GM08714 (cell line): ENCODE results near the gene GPR55.
"Not testable (repeated sequence)": the region's sequence is repeated elsewhere in the genome, so short reads cannot be mapped to it uniquely, and the experiment has no call there.

Experiments used
- H3K4me3 ChIP-seq: fragments of 200-500 bp; sonication (Bioruptor generic); 2 replicates; pipeline ENCODE4 v1.5.1; 2014; ENCODE audit warnings: mild to moderate bottlenecking, low read length, inconsistent platforms
- ZNF274 ChIP-seq: IDR thresholded peaks from 2 replicates; pipeline ENCODE4 v1.6.1; 2012; ENCODE audit warnings: mild to moderate bottlenecking, low read depth, low read length

Gene GPR55

DNA sequence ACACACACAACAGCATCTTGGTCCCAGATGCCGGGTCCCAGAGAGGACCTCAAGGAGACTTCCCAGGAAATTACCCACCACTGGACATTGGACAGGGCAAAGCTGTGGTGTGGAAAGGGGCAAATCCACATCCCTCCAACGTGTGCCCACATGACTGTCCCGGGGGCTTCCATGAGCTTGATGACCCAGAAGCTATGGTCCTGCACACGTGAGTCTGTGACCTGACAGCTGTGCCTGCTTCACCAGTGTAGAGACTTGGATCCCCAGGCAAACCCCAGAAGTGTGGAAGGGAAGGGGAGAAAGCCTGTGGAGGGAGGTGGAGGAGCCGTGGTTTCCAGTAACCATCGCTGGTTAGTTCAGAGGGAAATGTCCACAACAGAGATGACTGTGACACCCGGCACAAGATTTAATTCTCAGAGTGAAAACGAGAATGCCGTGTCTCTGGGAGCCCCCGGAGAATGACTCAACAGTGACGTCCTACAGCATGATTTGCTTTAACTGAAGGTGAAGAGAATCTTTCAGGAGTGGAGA is 19.1 kb upstream of the GPR55 start:
- TF ChIP-seq ZNF274, result no peak

GRCh38 chr2:230942920-230943896 is 18.2 kb upstream of the GPR55 start:
- no peak for TF ChIP-seq ZNF274

More for the DNA sequence above, 19.1 kb upstream of the GPR55 start:
- H3K4me3 ChIP-seq, result peak overlapping the region; percentile 58; the same call in 1 of the 2 replicates

DNA sequence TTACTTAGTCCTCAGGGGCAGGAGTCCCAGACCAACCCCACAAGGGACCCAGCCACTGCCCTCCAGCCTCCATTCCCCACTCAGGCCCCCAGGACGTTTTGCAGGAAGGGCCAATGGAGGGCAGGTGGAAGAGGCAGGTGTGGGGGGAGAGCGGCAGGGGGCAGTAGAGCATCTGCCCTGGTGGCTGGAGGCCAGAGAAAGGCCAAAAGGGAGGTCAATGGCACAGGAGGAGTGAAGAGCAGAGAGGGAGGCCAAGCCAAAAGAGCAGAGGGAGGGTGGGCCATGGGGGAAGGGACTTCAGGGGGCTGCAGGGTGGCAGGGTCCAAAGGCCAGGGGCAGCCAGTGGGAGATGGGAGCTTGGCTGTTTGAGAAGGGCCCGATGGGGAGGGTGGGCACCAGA is 17.3 kb upstream of the GPR55 start:
- no peak overlapping the region for H3K4me3 ChIP-seq
- TF ChIP-seq ZNF274, result no peak

More at GRCh38 chr2:230942920-230943896, 18.2 kb upstream of the GPR55 start:
- peak overlapping the region; percentile 58; the same call in 1 of the 2 replicates for H3K4me3 ChIP-seq

DNA sequence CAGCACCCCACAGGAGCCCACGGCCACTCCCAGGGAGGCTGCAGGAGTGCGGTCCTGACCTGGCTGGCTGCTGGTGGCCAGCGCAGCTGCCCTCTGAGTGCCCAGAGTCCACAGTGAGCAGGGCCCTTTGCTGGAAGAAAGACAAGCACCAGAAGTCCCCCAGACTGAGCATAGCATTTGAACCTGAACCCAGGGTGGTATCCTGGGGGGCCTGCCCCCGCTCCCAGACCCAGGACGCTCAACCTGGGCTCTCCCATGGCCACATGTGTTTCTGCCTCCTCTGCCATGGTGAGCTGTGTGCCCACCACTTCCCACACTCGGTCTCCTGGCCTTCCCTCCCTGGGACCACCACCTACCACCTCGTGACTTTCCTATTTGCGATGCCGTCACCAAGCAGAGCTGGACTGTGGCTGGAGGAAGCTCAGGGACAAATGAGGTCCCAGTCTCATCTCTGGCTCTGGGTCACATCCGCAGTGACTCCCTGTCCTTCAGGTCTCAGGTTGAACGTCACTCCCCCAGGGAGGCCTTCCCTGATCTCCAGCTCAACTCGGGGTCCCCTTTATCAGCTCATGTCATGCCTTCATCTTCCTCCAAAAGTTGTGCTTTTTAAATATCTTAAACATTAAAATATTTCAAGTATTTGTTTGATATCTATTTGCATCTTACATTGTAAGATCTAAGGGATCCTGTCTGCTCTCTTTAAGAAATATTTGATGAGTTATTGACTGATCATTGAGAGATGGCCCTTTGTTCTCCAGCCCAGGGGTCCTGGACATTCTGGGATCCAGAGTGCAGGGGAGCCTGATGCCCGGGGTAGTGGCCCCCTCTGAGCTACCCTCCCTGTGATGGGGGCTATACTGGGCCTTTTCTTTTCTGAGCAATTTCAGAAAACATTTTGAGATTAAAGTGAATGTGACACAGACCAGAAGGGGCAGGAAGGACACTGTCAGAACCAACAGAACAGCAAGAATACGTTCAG is 16.4 kb upstream of the GPR55 start:
- TF ChIP-seq ZNF274, result no peak
- H3K4me3 ChIP-seq, result no peak overlapping the region

- TF ChIP-seq ZNF274, result no peak
- H3K4me3 ChIP-seq, result no peak overlapping the region
These were observed 15.4 kb upstream of the GPR55 start for GRCh38 chr2:230940471-230940815.

DNA sequence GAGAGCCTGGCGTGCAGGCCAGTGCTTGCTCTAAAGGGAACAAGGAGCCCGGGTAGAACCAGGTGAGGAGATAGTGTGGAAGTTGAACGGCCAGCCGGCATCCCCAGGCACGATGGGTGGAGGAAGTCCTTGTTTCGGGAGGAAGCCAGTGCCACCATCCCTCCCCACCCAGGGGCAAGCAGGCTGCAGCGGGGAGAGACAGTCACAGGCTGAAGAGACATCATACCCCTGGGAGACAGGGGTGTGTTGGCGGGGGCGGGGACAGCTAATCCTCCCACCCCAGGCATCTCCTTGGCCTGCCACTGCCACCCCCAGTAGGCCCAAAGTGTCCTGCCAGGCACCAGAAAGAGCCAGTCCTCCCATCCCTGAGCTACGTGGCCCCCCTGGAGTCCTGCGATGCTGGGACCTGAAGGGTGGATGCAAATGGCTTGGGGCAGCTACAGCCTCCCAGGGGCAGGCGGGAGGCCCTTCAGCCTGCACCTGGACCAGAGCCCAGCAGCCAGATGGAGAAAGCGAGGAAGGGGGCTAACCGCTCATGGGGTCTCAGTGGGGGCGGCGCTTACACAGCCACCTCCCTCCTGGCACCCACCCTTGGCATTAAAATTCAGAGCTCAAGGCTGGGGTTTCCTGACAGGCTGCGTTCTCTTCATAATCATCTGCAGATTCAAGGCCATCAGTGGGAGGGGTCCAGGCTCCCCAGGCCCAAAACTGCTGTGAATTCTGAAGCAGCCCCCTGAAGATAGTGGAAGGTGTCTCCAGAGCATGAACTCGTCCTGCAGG is 14.8 kb upstream of the GPR55 start:
- H3K4me3 ChIP-seq, result no peak overlapping the region
- TF ChIP-seq ZNF274, result no peak

GRCh38 chr2:230939066-230939591 is 14.1 kb upstream of the GPR55 start:
- no peak for TF ChIP-seq ZNF274
- no peak overlapping the region for H3K4me3 ChIP-seq

GRCh38 chr2:230938516-230939065 is 13.5 kb upstream of the GPR55 start:
- no peak for TF ChIP-seq ZNF274
- H3K4me3 ChIP-seq, result no peak overlapping the region

DNA sequence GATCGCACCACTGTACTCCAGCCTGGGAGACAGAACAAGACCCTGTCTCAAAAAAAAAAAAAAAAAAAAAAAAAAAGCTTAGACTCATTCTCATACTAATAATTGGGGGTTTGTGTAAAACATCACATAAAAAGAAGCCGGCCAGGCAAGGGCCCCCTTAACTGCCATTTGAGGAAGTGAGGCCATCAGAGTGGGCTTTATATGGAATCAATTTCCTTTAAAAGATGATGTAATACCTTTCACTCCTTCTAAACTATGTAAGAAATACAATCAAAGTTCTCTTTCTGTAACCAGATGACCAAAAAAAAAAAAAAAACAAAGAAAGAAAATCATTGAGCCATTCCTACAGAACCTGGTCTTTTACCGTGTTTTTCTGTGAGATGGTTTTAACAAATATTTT is 13.1 kb upstream of the GPR55 start:
- no peak for TF ChIP-seq ZNF274
- no peak overlapping the region for H3K4me3 ChIP-seq

DNA sequence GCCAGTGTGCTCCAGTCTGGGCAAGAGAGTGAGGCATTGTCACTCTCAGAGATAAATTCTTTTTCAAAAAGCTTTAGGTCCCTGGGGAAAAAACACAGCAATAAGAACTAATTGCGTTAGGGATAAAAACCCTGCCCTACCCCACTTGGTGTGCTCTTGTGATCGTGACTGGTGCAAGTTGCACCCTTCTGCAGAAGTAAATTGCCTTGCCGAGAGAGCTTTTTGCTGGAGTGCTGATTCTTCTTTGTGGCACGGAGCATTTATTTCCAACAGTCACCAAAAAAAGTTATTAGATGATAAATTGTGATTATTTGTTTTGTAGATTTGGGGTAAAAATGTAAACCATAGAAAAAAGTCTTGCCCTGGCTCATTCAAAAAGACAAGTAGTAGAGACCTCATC is 12.3 kb upstream of the GPR55 start:
- no peak for TF ChIP-seq ZNF274
- no peak overlapping the region for H3K4me3 ChIP-seq

DNA sequence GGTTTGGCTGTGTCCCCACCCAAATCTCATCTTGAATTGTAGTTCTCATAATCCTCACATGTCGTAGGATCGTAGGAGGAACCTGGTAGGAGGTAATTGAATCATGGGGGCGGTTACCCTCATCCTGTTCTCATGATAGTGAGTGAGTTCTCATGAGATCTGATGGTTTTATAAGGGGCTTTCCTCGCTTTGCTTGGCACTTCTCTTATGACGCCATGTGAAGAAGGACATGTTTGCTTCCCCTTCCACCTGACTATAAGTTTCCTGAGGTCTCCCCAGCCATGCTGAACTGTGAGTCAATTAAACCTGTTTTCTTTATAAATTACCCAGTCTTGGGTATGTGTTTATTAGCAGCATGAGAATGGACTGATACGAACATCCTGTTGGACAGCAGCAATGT is 11.2 kb upstream of the GPR55 start:
- not testable (repeated sequence) for H3K4me3 ChIP-seq

DNA sequence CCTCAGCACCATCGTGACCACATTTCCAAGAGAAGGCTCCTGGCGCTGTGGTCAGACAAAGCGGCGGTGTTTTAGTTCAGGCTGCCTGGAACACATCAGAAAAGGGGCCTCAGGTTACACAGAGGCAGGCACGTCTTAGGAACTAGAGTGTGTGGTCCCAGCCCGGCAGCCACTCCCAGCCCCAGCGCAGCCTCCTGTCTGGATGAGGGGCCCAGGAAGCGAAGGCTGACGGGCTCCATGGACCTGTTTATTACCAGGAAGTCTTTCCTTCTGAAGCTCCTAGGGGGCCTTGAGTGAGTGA is 10.0 kb upstream of the GPR55 start:
- no peak overlapping the region for H3K4me3 ChIP-seq
- TF ChIP-seq ZNF274, result no peak

GRCh38 chr2:230934231-230935129 is 9.4 kb upstream of the GPR55 start:
- no peak for TF ChIP-seq ZNF274
- H3K4me3 ChIP-seq, result no peak overlapping the region
